Tibial artery (tissue), 4 donors: ENCODE results near the gene CAP2.

Experiments
- DNase-seq, 2 donors: peaks; one replicate each; pipeline ENCODE4 v3.0.0-alpha.2; 2019
- H3K27ac ChIP-seq, 2 donors: fragments of 200-600 bp; sonication (generic) in 1 of 2; 1 replicate in 1 of 2; 2 replicates in 1 of 2; pipeline ENCODE4 v1.5.1; 2018 to 2019; ENCODE audit warnings: mild to moderate bottlenecking in 1 of 2
- H3K27me3 ChIP-seq, 2 donors: fragments of 200-600 bp; sonication (generic) in 1 of 2; one replicate each; pipeline versions ENCODE4 v1.5.1 to v1.6.0; 2016 to 2019
- H3K36me3 ChIP-seq, 3 donors: fragments of 200-600 bp; sonication (generic) in 2 of 3; one replicate each; pipeline ENCODE4 v1.5.1; 2016 to 2019; ENCODE audit warnings: mild to moderate bottlenecking in 2 of 3
- H3K4me1 ChIP-seq, 4 donors: fragments of 200-600 bp; sonication (generic) in 2 of 4; 1 replicate in 3 of 4; 2 replicates in 1 of 4; pipeline ENCODE4 v1.5.1; 2016 to 2019
- H3K4me3 ChIP-seq, 2 donors: fragments of 200-600 bp; sonication (generic) in 1 of 2; 1 replicate in 1 of 2; 2 replicates in 1 of 2; pipeline ENCODE4 v1.5.1; 2018 to 2019; ENCODE audit warnings: mild to moderate bottlenecking in 2 of 2
- H3K9me3 ChIP-seq, 3 donors: fragments of 200-600 bp; sonication (generic) in 1 of 3; one replicate each; pipeline ENCODE4 v1.5.1; 2016 to 2019
- intact Hi-C: fragments of 100-400 bp; cut with DNase I; formaldehyde crosslinking; loops from one replicate; pipeline ENCODE4 v1.15.0; 2023; ENCODE audit warnings: low total_unique reads
- TF ChIP-seq, protein P1 (sequence below), 2 experiments: fragments of 200-600 bp in 1 of 2; fragments of 450-650 bp in 1 of 2; IDR thresholded peaks; one replicate each; pipeline ENCODE4 v1.5.1; 2017 to 2019; ENCODE audit warnings: antibody characterized with exemption in 2 of 2, mild to moderate bottlenecking in 1 of 2, moderate library complexity in 1 of 2

Gene CAP2

DNA sequence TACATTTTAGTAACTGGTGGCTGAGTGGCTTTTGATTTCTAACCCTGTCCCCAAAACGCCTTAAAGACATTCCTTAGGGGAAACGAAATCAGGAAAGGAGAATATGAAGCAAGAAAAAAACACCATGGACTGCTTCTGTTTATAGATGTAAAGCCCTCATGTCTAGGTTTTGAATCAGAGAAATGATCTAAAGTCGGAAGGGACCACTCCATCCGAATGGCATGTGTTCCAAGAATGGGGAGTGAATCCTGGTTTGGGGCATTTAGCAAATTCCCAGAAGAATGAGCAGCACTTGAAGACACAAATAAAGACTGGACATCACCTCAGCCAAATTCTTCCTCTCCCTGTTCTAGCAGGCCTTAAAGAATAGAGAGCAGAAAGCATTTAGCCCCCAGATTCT, 65.6 kb downstream of the CAP2 start:
- H3K9me3 ChIP-seq = no peaks in the 10 kb centered on the region
- intact Hi-C loops = no loop called here
- peaks cover 0 to 25% (median 6%) of the 10 kb centered on the region in 4 donors for H3K4me1 ChIP-seq
- no peak for DNase-seq
- H3K27me3 ChIP-seq = no peaks in the 10 kb centered on the region
- H3K27ac ChIP-seq = peak overlapping the region in 1 of 2 donors; percentile 34
- TF ChIP-seq, protein P1, sequence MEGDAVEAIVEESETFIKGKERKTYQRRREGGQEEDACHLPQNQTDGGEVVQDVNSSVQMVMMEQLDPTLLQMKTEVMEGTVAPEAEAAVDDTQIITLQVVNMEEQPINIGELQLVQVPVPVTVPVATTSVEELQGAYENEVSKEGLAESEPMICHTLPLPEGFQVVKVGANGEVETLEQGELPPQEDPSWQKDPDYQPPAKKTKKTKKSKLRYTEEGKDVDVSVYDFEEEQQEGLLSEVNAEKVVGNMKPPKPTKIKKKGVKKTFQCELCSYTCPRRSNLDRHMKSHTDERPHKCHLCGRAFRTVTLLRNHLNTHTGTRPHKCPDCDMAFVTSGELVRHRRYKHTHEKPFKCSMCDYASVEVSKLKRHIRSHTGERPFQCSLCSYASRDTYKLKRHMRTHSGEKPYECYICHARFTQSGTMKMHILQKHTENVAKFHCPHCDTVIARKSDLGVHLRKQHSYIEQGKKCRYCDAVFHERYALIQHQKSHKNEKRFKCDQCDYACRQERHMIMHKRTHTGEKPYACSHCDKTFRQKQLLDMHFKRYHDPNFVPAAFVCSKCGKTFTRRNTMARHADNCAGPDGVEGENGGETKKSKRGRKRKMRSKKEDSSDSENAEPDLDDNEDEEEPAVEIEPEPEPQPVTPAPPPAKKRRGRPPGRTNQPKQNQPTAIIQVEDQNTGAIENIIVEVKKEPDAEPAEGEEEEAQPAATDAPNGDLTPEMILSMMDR (IDR thresholded peaks at IDR 0.05) = no peak
- no peak overlapping the region for H3K4me3 ChIP-seq
- H3K36me3 ChIP-seq = no peaks in the 10 kb centered on the region

GRCh38 chr6:17460862-17461261, 67.5 kb downstream of the CAP2 start:
- no peak for DNase-seq
- H3K36me3 ChIP-seq = peaks cover 0 to 18% (median 9%) of the 10 kb centered on the region in 3 donors
- peaks cover 0 to 11% (median 4%) of the 10 kb centered on the region in 4 donors for H3K4me1 ChIP-seq
- TF ChIP-seq, protein P1 (IDR thresholded peaks at IDR 0.05) = no peak
- H3K27me3 ChIP-seq = no peaks in the 10 kb centered on the region
- intact Hi-C loops = no loop called here
- no peak overlapping the region for H3K27ac ChIP-seq
- no peak overlapping the region for H3K4me3 ChIP-seq
- H3K9me3 ChIP-seq = no peaks in the 10 kb centered on the region

GRCh38 chr6:17466147-17466546, 72.8 kb downstream of the CAP2 start:
- Histone ChIP-seq H3K27ac (no peak overlapping the region), H3K9me3 (no peaks in the 10 kb centered on the region), H3K36me3 (peaks cover 0 to 31% (median 17%) of the 10 kb centered on the region in 3 donors), H3K4me1 (peaks cover 0 to 16% (median 4%) of the 10 kb centered on the region in 4 donors), H3K4me3 (no peak overlapping the region), H3K27me3 (no peaks in the 10 kb centered on the region)
- no peak for DNase-seq
- intact Hi-C loops = no loop called here
- TF ChIP-seq, protein P1 (IDR thresholded peaks at IDR 0.05) = no peak

GRCh38 chr6:17466707-17467106, 73.3 kb downstream of the CAP2 start:
- DNase-seq = no peak
- TF ChIP-seq, protein P1 (IDR thresholded peaks at IDR 0.05) = no peak
- Histone ChIP-seq H3K4me1 (peaks cover 0 to 21% (median 4%) of the 10 kb centered on the region in 4 donors), H3K4me3 (no peak overlapping the region), H3K9me3 (no peaks in the 10 kb centered on the region), H3K36me3 (peaks cover 0 to 31% (median 17%) of the 10 kb centered on the region in 3 donors), H3K27me3 (no peaks in the 10 kb centered on the region), H3K27ac (no peak overlapping the region)
- intact Hi-C loops = no loop called here

GRCh38 chr6:17469006-17469832, 75.8 kb downstream of the CAP2 start:
- Histone ChIP-seq H3K27me3 (no peaks in the 10 kb centered on the region), H3K4me1 (peaks cover 0 to 43% (median 16%) of the 10 kb centered on the region in 4 donors), H3K9me3 (no peaks in the 10 kb centered on the region), H3K36me3 (peaks cover 0 to 30% (median 17%) of the 10 kb centered on the region in 3 donors), H3K27ac (peak overlapping the region; percentile 64 to 68), H3K4me3 (no peak overlapping the region)
- TF ChIP-seq, protein P1 (IDR thresholded peaks at IDR 0.05) = peak; percentile 58 to 59
- intact Hi-C loops = no loop called here
- DNase-seq = no peak
